Keratinocyte (primary cell): ENCODE data around the gene PARD3B. TPM values are rescaled to one million over a fixed set of nuclear protein-coding genes. Genes with fewer than 3 reads are reported as not detected.

Source experiments
- DNase-seq: peaks from one replicate; pipeline ENCODE4 v3.0.0-alpha.2; 2011; ENCODE audit warnings: low read depth, missing footprints, low spot score
- FAIRE-seq: peaks from 2 replicates; lab custom pipeline; 2011; peaks lifted over from hg19 to GRCh38; lab: Jason Lieb, UNC
- H2AFZ ChIP-seq: 2 replicates; pipeline ENCODE4 v1.6.0; 2012; ENCODE audit warnings: low read length, control low read depth, inconsistent platforms; ENCODE audit not compliant: control insufficient read depth
- H3K27ac ChIP-seq: 2 replicates; pipeline ENCODE4 v1.5.1; 2011; ENCODE audit warnings: low read length; ENCODE audit not compliant: control insufficient read depth, insufficient read depth
- H3K27me3 ChIP-seq: 3 replicates; pipeline ENCODE4 v1.6.0; 2011; ENCODE audit warnings: low read length; ENCODE audit not compliant: control insufficient read depth, insufficient read depth; ENCODE audit errors: extremely low read depth
- H3K36me3 ChIP-seq, 2 experiments: 2 replicates in 1 of 2; 3 replicates in 1 of 2; pipeline ENCODE4 v1.5.1; 2011; ENCODE audit warnings: low read length in 2 of 2, mild to moderate bottlenecking in 1 of 2; ENCODE audit not compliant: control insufficient read depth in 2 of 2, insufficient read depth in 2 of 2; ENCODE audit errors: extremely low read depth in 1 of 2
- H3K4me1 ChIP-seq: 3 replicates; pipeline ENCODE4 v1.5.1; 2011; ENCODE audit warnings: low read length; ENCODE audit not compliant: control insufficient read depth, insufficient read depth; ENCODE audit errors: extremely low read depth
- H3K4me2 ChIP-seq: 3 replicates; pipeline ENCODE4 v1.6.0; 2011; ENCODE audit warnings: low read depth, low read length; ENCODE audit not compliant: control insufficient read depth, insufficient read depth; ENCODE audit errors: extremely low read depth
- H3K4me3 ChIP-seq, 3 experiments: fragments of 200-600 bp in 1 of 3; sonication (generic) in 1 of 3; 2 replicates in 2 of 3; 3 replicates in 1 of 3; pipeline ENCODE4 v1.5.1; 2011 to 2016; ENCODE audit warnings: low read length in 3 of 3, mild to moderate bottlenecking in 3 of 3, control low read depth in 2 of 3, inconsistent platforms in 1 of 3, low read depth in 1 of 3, mixed read lengths in 1 of 3, mixed run types in 1 of 3, moderate library complexity in 1 of 3; ENCODE audit not compliant: control insufficient read depth in 2 of 3, insufficient read depth in 2 of 3; ENCODE audit errors: extremely low read depth in 1 of 3
- H3K79me2 ChIP-seq: 2 replicates; pipeline ENCODE4 v1.6.0; 2012; ENCODE audit warnings: low read length; ENCODE audit not compliant: control insufficient read depth, insufficient read depth
- H3K9ac ChIP-seq: 3 replicates; pipeline ENCODE4 v1.6.0; 2011; ENCODE audit warnings: low read length; ENCODE audit not compliant: control insufficient read depth, insufficient read depth; ENCODE audit errors: extremely low read depth
- H3K9me1 ChIP-seq: 3 replicates; pipeline ENCODE4 v1.6.0; 2011; ENCODE audit warnings: low read length; ENCODE audit not compliant: control insufficient read depth, insufficient read depth; ENCODE audit errors: extremely low read depth
- H3K9me3 ChIP-seq: 2 replicates; pipeline ENCODE4 v1.5.1; 2012; ENCODE audit warnings: low read depth, low read length; ENCODE audit not compliant: control insufficient read depth
- H4K20me1 ChIP-seq: 3 replicates; pipeline ENCODE4 v1.6.0; 2011; ENCODE audit warnings: low read length; ENCODE audit not compliant: control insufficient read depth, insufficient read depth; ENCODE audit errors: extremely low read depth
- CTCF ChIP-seq, 3 experiments: IDR thresholded peaks in 1 of 3; conservative IDR thresholded peaks in 1 of 3; optimal IDR thresholded peaks in 1 of 3; 2 replicates in 2 of 3; 3 replicates in 1 of 3; pipeline versions ENCODE3 to v1.5.1; 2011; ENCODE audit warnings: low read length in 3 of 3, mild to moderate bottlenecking in 3 of 3, moderate library complexity in 2 of 3, control low read depth in 1 of 3, inconsistent platforms in 1 of 3; ENCODE audit not compliant: insufficient read depth in 2 of 3; ENCODE audit errors: extremely low read depth in 1 of 3
- EZH2 ChIP-seq: IDR thresholded peaks from one replicate; pipeline ENCODE4 v1.6.1; 2012; ENCODE audit warnings: inconsistent platforms, mild to moderate bottlenecking, low read length, moderate library complexity
- dilution Hi-C: fragments of 300-500 bp; cut with MboI; formaldehyde crosslinking; loops from one replicate; pipeline ENCODE4 v1.7.0; 2020; ENCODE audit warnings: low sequenced_read_pairs; ENCODE audit not compliant: extremely low pct_ligation_motif_present
- polyA plus RNA-seq, 5 experiments: library from polyadenylated mRNA; depleted of rRNA in 3 of 5; stranded (reverse) in 3 of 5; stranded (forward) in 1 of 5; unstranded in 1 of 5; fragments of >200 nt; gene quantifications; 1 replicate in 1 of 5; 2 replicates in 3 of 5; 3 replicates in 1 of 5; pipeline versions ENCODE4 v1.2.1 to v1.2.3, GENCODE V29; 2011 to 2012; ENCODE audit warnings: missing spikeins in 2 of 5, low read depth in 1 of 5, low replicate concordance in 1 of 5

PARD3B gene
- polyA plus RNA-seq, 1 donor (not counting 4 experiments of a cell fraction or from before 2014, with no cell fraction given), result 1.2 TPM

- no peak for FAIRE-seq
- H3K9ac ChIP-seq, result no peak overlapping the region
- H3K9me3 ChIP-seq, result no peaks in the 10 kb centered on the region
- H2AFZ ChIP-seq, result no peak overlapping the region
- H3K79me2 ChIP-seq, result no peaks in the 10 kb centered on the region
- no peaks in the 10 kb centered on the region for H3K9me1 ChIP-seq
- no peak overlapping the region for H3K27ac ChIP-seq
- no peaks in the 10 kb centered on the region for H4K20me1 ChIP-seq
- TF ChIP-seq CTCF (optimal IDR thresholded peaks at IDR 0.05 in 1 of 3, IDR thresholded peaks at IDR 0.05 in 1 of 3, conservative IDR thresholded peaks at IDR 0.05 in 1 of 3; ENCODE audit: extremely low read depth in 1 of 3, insufficient read depth in 2 of 3, low read length in 3 of 3) (no peak), EZH2 (no peak)
- H3K4me2 ChIP-seq, result no peak overlapping the region
- H3K27me3 ChIP-seq, result no peaks in the 10 kb centered on the region
- no peaks in the 10 kb centered on the region for H3K36me3 ChIP-seq
- no peaks in the 10 kb centered on the region for H3K4me1 ChIP-seq
- H3K4me3 ChIP-seq, result no peak overlapping the region
- no peak for DNase-seq
- dilution Hi-C loops, result no loop called here
These were observed 632.3 kb downstream of the PARD3B start for GRCh38 chr2:205177546-205177945.

GRCh38 chr2:205180730-205181129 is 635.5 kb downstream of the PARD3B start:
- no peak overlapping the region for H3K9ac ChIP-seq
- H3K79me2 ChIP-seq, result no peaks in the 10 kb centered on the region
- no peaks in the 10 kb centered on the region for H4K20me1 ChIP-seq
- H3K27me3 ChIP-seq, result no peaks in the 10 kb centered on the region
- no peak overlapping the region for H3K4me2 ChIP-seq
- dilution Hi-C loops, result no loop called here
- H3K9me1 ChIP-seq, result no peaks in the 10 kb centered on the region
- no peaks in the 10 kb centered on the region for H3K36me3 ChIP-seq
- H2AFZ ChIP-seq, result no peak overlapping the region
- no peaks in the 10 kb centered on the region for H3K9me3 ChIP-seq
- DNase-seq, result no peak
- H3K4me3 ChIP-seq, result no peak overlapping the region
- no peak for TF ChIP-seq EZH2
- no peak for TF ChIP-seq CTCF (optimal IDR thresholded peaks at IDR 0.05 in 1 of 3, IDR thresholded peaks at IDR 0.05 in 1 of 3, conservative IDR thresholded peaks at IDR 0.05 in 1 of 3; ENCODE audit: extremely low read depth in 1 of 3, insufficient read depth in 2 of 3, low read length in 3 of 3)
- H3K27ac ChIP-seq, result no peak overlapping the region
- H3K4me1 ChIP-seq, result no peaks in the 10 kb centered on the region
- FAIRE-seq, result no peak
